HG03139 (cell line): ENCODE measurements around the gene NHLH1.

Experiments used
- ATAC-seq: cut with Tn5 transposase; IDR thresholded peaks from one replicate; pipeline ENCODE4 v1.9.1; 2021; ENCODE audit not compliant: unreplicated experiment

The NHLH1 gene

GRCh38 chr1:160358073-160358472, 8.8 kb upstream of the NHLH1 start:
- ATAC-seq: no peak

GRCh38 chr1:160359559-160360226, 7.2 kb upstream of the NHLH1 start:
- ATAC-seq: no peak

- ATAC-seq: no peak
Observed at GRCh38 chr1:160360227-160360695, 6.6 kb upstream of the NHLH1 start.

- ATAC-seq: no peak
Observed at GRCh38 chr1:160361199-160361598, 5.7 kb upstream of the NHLH1 start.

GRCh38 chr1:160361814-160362167, 5.1 kb upstream of the NHLH1 start:
- ATAC-seq: no peak

GRCh38 chr1:160362168-160362957, 4.5 kb upstream of the NHLH1 start:
- ATAC-seq: no peak

GRCh38 chr1:160363010-160363409, 3.9 kb upstream of the NHLH1 start:
- ATAC-seq: no peak

- ATAC-seq: no peak
Observed at GRCh38 chr1:160363951-160364735, 2.7 kb upstream of the NHLH1 start.

- no peak for ATAC-seq
Observed at GRCh38 chr1:160365325-160365724, 1.5 kb upstream of the NHLH1 start.

- ATAC-seq: no peak
Observed at GRCh38 chr1:160367516-160367900, 637 bp downstream of the NHLH1 start.

GRCh38 chr1:160367934-160368923, 1.4 kb downstream of the NHLH1 start:
- ATAC-seq: no peak

GRCh38 chr1:160369087-160369486, 2.2 kb downstream of the NHLH1 start:
- ATAC-seq: no peak

- ATAC-seq: no peak
Observed at GRCh38 chr1:160370561-160371345, 3.9 kb downstream of the NHLH1 start.

GRCh38 chr1:160371346-160371631, 4.4 kb downstream of the NHLH1 start:
- ATAC-seq: no peak

- ATAC-seq: no peak
Observed at GRCh38 chr1:160371756-160372155, 4.9 kb downstream of the NHLH1 start.

GRCh38 chr1:160373696-160374095, 6.8 kb downstream of the NHLH1 start:
- ATAC-seq: no peak

- no peak for ATAC-seq
Observed at GRCh38 chr1:160374306-160375110, 7.6 kb downstream of the NHLH1 start.

- no peak for ATAC-seq
Observed at GRCh38 chr1:160375788-160376524, 9.1 kb downstream of the NHLH1 start.
